ENCODE data around the gene RPL29.

Gene RPL29

GRCh38 chr3:51944451-51945021 lies 51.2 kb downstream of the RPL29 start:
- DNase-seq, result no peak
